ENCODE results near the gene MYO5B. TPM values are rescaled to one million over a fixed set of nuclear protein-coding genes. Genes with fewer than 3 reads are reported as not detected.
"Not testable (repeated sequence)": the region's sequence is repeated elsewhere in the genome, so short reads cannot be mapped to it uniquely, and the experiment has no call there.

Gene MYO5B
- total RNA-seq, 6 experiments from 2014 or later: 0.17 to 0.28 TPM; not detected in 4

DNA sequence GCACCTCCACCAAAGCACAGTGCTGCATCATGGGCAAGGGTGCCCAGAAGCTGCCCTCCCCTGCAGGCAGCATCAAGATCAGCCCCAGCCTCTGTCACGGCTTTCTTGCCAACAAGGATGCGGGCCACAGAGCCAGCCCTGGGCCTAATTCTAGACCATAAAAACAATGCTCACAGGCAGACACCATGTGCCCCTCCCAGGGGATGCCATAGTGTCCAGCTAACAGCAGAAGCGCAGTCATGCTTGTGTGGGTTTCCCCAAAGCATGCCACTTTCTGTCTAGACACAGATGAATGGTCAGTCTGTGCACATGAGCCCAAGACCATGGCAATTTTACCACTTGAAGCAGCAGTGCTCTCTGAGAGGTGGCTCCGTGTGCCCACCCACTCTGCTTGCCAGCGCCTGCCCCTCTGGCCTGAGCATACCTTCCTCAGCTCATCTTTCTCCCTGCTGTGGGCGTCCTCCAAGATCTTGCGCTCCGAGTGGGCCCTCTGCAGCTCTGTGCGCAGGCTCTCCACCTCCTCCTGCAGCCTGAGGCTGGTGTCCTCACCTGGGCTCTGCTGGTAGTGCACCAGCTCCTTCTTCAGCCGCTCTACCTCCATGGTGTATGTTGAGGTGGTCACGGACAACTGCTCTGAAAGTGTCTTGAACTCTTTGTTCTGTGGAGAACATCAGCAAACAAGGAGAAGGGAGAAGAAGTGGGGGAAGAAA is 300.3 kb downstream of the MYO5B start:
- TF ChIP-seq, protein P1, sequence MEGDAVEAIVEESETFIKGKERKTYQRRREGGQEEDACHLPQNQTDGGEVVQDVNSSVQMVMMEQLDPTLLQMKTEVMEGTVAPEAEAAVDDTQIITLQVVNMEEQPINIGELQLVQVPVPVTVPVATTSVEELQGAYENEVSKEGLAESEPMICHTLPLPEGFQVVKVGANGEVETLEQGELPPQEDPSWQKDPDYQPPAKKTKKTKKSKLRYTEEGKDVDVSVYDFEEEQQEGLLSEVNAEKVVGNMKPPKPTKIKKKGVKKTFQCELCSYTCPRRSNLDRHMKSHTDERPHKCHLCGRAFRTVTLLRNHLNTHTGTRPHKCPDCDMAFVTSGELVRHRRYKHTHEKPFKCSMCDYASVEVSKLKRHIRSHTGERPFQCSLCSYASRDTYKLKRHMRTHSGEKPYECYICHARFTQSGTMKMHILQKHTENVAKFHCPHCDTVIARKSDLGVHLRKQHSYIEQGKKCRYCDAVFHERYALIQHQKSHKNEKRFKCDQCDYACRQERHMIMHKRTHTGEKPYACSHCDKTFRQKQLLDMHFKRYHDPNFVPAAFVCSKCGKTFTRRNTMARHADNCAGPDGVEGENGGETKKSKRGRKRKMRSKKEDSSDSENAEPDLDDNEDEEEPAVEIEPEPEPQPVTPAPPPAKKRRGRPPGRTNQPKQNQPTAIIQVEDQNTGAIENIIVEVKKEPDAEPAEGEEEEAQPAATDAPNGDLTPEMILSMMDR (IDR thresholded peaks at IDR 0.05): no peak
- H3K27ac Mint-ChIP-seq: no peak overlapping the region
- no peak overlapping the region for H3K4me3 Mint-ChIP-seq
- no peaks in the 10 kb centered on the region for H3K9me3 Mint-ChIP-seq
- H3K27me3 Mint-ChIP-seq (ENCODE audit: insufficient read depth): peaks cover 11% of the 10 kb centered on the region
- no peak for DNase-seq
- peaks cover 12% of the 10 kb centered on the region for H3K4me1 Mint-ChIP-seq (ENCODE audit: low read depth)
- H3K36me3 Mint-ChIP-seq (ENCODE audit: low read depth): no peaks in the 10 kb centered on the region

DNA sequence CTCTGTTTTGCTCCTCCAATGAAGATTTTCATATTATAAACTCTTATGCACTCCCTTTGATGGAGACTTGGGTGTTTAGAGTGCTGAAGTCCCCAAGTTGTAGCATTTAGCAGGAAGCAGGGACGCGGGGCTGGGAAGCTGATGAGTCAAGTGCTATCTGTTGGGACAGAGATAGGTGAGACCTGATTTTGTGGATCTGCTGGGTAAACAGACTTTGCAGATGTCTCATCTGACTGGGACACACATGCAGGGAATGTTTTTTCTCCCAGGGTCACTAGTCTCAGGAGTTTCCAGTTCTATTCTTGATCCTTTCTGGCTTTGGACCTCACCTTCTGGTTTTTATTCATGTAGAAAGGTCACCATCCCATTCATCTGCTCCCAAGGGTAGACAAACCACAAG is 301.9 kb downstream of the MYO5B start:
- Mint-ChIP-seq H3K9me3 (no peaks in the 10 kb centered on the region), H3K27ac (no peak overlapping the region), H3K4me1 (ENCODE audit: low read depth) (peaks cover 12% of the 10 kb centered on the region), H3K4me3 (no peak overlapping the region), H3K36me3 (ENCODE audit: low read depth) (no peaks in the 10 kb centered on the region), H3K27me3 (ENCODE audit: insufficient read depth) (peaks cover 14% of the 10 kb centered on the region)
- no peak for DNase-seq
- TF ChIP-seq, protein P1 (IDR thresholded peaks at IDR 0.05): no peak

DNA sequence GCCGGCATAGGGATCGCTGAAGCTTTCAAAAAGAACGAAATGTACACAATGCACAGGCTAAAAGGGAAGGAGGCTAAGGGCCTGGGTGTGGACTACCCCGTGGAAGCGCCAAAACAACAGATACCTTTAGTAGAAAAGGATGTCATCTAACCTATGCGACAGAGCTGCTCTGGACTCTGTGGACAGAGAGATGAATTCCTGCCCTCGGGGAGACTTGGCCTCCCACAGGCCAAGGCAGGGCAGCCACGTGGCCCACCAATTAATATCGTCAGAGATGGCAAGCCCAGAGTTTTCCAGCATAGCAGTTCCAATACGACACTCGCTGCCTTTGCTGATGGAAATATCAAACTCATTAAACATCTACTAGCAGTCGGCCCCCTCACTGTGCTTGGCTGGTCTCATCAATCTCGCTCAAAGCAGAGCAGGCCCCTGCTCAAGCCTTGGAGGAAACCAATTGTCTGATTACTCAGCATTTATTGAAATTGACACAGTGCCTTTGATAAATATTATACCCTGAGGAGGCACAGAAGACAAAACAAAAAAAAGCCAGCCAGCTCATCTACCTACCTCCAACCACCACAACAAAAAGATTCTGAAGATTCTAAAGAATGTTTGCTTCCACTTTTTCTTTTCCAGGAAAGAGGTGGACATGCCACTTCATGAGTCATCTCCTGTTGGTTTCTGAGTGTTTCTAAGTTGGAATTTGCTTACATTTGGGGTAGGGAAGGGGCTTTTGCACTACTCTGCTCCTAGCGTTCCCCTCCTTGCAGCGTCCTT is 302.6 kb downstream of the MYO5B start:
- H3K4me1 Mint-ChIP-seq (ENCODE audit: low read depth): peaks cover 12% of the 10 kb centered on the region
- DNase-seq: no peak

DNA sequence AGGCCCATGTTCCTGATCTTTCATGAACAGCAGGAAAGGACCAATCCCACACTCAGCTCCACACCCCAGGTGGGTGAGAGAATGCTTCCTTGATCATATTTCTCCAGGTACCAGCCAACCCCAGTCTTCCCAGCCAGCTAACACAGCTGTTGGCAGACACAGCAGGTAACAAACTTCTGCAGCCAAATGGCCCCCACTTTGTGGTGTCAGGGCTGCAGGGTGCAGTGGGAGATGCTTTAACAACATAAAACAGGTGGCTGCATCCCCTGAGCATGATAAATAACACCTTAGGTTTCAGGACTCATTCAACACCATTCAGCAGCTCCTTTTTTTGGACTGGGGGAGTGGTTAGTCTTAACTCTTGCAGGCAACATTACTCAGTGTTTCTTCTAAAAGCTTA is 304.9 kb downstream of the MYO5B start:
- Mint-ChIP-seq H3K4me3 (no peak overlapping the region), H3K36me3 (ENCODE audit: low read depth) (no peaks in the 10 kb centered on the region), H3K4me1 (ENCODE audit: low read depth) (peaks cover 12% of the 10 kb centered on the region), H3K9me3 (no peaks in the 10 kb centered on the region), H3K27ac (no peak overlapping the region), H3K27me3 (ENCODE audit: insufficient read depth) (peaks cover 9% of the 10 kb centered on the region; the same call in 1 of the 2 replicates)
- no peak for DNase-seq
- TF ChIP-seq, protein P1 (IDR thresholded peaks at IDR 0.05): no peak

More for the DNA sequence above, 302.6 kb downstream of the MYO5B start:
- TF ChIP-seq, protein P1 (IDR thresholded peaks at IDR 0.05): no peak
- Mint-ChIP-seq H3K9me3 (no peaks in the 10 kb centered on the region), H3K27me3 (ENCODE audit: insufficient read depth) (peaks cover 14% of the 10 kb centered on the region), H3K27ac (no peak overlapping the region), H3K36me3 (ENCODE audit: low read depth) (no peaks in the 10 kb centered on the region), H3K4me3 (no peak overlapping the region)

DNA sequence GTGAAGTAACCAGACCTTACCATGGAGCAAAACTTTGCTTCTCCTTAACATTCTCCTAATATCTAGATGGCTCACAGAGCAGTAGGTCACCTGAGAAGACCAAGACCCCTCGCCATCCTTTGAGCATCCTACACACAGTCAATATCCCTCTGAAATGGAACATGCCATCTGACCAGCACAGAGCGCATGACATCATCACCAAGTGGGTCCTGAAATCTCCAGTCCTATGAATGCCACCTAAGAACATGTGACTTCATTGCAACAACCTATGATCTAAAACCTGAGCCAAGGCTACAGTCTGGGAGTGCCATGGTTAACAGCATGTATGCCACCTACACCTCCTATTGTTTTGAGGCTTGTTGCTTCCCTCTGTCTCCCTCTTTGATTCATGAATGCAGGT is 305.4 kb downstream of the MYO5B start:
- H3K36me3 Mint-ChIP-seq (ENCODE audit: low read depth); H3K9me3 Mint-ChIP-seq; H3K27me3 Mint-ChIP-seq (ENCODE audit: insufficient read depth); DNase-seq; H3K27ac Mint-ChIP-seq; H3K4me3 Mint-ChIP-seq: not testable (repeated sequence)
- H3K4me1 Mint-ChIP-seq (ENCODE audit: low read depth): peaks cover 12% of the 10 kb centered on the region

Data from HFFc6 (cell line).